GM21515 (cell line): ENCODE results near the gene RPTOR.

Source experiments
- ATAC-seq: cut with Tn5 transposase; IDR thresholded peaks from one replicate; pipeline ENCODE4 v1.9.1; 2021; ENCODE audit not compliant: unreplicated experiment

RPTOR gene

DNA sequence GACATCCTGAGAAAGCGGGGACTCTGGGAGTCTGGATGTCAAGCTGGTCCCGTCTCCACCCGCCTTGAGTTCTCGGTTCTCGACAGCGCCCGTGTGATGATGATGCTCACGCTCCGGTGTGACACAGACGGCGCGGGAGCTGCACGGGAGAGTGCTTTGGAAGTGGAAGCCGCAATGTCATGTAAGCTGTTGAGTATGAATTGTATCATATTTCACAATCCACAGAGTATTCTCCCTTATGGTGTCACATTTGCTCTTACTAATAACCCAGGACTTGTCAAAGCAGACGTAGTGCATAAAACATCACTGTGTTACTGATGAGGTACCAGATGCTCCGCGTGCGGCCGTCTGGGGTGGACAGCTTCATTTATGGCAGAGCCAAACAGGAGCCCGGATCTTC, 229.5 kb downstream of the RPTOR start:
- no peak for ATAC-seq

DNA sequence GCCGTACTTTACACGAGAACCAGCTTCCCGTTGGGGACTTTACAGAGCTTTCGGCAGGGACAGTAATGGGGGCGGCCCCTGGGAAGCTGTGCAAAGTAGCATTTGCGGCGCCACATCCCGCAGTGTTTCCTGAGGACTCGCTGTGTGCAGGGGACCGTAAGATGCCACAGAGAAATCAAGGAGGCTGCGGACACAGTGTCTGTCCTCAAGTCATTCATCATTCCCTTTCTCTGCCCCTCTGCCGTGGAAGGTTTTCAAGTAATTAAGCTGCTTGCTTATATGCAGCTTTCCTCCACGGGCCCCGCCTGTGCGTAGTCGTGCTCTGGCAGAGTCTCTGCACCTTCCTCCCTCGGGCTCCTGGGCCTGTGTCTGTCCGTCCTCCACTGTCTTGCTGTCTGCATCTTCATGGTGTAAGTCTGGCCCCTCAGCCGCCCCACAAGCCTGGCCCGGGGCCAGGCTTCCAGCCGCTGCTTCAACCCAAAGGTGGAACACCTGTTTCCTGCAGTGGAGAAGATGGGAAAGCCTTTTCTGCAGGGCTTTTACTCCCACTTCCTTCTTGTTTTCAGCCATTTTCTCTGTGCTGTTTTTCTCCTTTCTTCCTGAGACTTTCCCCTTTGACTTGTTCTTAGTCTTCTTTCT, 230.1 kb downstream of the RPTOR start:
- no peak for ATAC-seq

GRCh38 chr17:80775863-80776262, 231.2 kb downstream of the RPTOR start:
- no peak for ATAC-seq

DNA sequence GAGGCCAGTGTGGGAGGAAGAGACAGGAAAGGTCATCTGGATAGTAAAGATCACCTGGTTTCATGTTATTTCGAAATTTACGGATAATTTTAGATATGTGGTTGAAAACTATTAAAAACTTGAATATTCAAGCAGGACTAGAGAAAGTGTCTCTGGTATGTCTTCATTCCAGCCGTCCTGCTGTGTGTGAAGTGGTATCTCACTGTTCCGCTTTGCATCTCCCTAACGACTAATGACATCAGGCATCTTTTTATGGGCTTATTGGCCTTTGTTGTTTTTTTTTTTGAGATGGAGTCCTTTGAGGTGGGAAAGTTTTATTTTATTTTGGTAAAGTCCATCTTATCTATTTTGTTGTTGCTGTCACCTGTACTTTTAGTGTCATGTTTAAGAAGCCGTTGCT, 232.6 kb downstream of the RPTOR start:
- no peak for ATAC-seq

DNA sequence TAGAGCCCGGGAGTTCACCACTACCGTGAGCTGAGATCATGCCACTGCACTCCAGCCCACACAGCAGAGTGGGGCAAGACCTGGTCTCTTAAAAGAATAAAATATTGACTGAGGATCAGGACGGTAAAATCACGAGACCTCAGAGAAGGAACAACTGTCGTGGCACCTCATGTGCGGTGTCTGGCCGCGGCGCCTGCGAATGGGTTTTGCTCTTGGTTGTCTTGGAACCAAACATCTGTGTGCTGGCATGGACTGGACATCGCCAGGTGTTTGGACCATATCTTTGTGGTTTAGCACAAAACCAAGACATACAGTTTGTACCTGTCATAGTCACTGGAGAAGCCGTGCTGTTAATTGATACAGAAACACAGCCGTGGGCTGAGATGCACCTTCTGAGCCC, 234.1 kb downstream of the RPTOR start:
- no peak for ATAC-seq

DNA sequence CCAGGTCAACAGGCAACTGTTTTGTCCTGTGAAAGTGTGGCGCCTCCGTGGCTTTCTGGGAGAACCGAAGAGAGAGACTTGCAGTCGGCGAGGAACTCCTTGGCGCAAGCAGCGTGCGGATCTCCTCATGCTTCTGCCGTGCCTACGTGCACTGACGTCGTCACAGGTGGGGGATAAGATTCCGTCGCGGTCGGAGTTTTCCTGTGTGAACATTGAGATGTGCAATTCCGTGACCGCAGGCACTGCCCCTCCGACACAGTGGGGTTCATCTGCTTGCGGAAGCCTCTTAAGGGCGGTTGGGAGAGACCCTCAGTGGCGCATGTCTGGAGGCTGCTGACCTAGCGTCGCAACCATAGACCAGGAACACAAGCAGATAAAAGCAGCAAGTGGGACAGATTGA, 234.7 kb downstream of the RPTOR start:
- ATAC-seq: no peak

DNA sequence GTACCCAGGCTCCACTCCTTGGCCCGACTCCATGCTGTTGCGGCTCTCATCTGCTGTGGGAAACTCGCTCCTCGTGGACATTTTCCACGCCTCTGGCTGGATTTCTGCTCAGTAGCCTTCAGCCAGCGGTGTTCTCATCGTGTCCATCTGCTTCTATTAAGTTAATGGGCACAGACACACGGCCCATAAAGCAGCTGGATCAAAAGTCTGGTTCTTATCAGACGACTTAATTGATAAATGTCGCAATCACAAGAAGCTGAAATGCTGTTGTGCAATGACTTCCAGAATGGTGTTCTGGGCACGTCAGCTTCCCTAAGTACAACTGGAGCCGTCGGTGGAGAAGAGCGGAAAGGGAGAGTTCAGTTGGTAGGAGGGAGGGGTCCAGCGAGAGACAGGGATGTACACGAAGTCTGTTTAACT, 235.3 kb downstream of the RPTOR start:
- ATAC-seq: no peak

DNA sequence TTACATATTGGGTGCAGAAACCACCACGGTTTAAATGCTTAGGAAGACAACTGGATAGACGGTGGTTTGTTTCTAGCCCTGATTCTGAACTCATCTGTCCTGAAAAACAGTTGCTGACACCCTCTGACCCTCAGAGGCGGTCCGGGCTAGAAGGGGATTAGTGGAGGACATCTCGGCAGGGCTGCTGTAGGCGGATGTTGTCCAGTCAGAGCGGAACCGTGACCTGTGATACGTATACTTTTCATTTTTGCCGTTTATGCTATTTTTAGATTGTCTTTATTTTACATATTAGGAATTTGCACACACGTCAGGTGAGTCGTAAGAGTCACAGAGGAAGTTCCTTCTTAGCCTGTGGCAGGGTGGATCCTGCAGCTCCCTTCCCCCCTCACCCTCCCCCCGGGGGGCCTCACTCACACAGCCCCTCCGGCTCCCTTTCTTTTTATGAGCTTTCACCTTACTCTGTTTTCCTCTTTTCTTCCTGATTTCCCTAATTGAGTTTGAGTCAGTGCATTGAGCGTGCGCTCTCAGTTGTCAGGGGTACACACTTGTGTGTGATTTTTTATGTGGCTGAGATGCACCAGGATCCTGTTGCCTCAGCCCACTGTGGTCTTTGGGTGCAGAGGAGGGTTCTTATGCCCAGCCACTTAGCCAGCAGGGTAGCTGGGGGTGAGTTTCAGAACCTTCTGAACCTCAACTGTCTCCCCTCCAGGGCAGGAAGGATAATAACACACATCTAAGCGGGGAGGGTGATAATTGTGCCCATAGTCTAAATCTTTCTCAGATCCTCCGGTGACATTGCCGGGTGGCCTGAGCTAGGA, 236.0 kb downstream of the RPTOR start:
- ATAC-seq: no peak

DNA sequence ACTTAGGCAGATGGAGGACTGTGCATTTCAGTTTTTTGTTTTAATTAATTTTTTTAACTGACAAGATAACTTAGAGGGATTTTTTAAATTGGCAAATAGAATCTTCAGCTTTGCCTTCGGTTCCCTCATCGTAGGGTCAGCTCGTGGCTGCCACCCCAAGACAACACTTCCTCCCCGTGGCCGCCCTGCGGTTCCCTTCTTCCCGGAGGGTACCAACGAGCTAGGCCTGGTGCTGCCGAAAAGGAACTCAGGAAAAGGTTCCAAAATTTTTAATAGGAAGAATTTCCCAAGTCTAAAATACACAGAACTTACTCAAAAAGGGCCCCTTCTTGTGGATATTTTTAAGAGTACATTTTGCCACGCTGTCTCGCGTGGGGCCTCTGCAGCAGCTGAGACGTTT, 236.6 kb downstream of the RPTOR start:
- ATAC-seq: no peak

- ATAC-seq: no peak
Observed at GRCh38 chr17:80781807-80782277, 237.2 kb downstream of the RPTOR start.

- ATAC-seq: no peak
Observed at GRCh38 chr17:80782536-80783427, 238.1 kb downstream of the RPTOR start.

GRCh38 chr17:80783486-80783885, 238.8 kb downstream of the RPTOR start:
- ATAC-seq: no peak

GRCh38 chr17:80783971-80784370, 239.3 kb downstream of the RPTOR start:
- no peak for ATAC-seq

- no peak for ATAC-seq
Observed at GRCh38 chr17:80785477-80786178, 241.0 kb downstream of the RPTOR start.

GRCh38 chr17:80786470-80786869, 241.8 kb downstream of the RPTOR start:
- no peak for ATAC-seq

GRCh38 chr17:80786887-80787286, 242.2 kb downstream of the RPTOR start:
- no peak for ATAC-seq

DNA sequence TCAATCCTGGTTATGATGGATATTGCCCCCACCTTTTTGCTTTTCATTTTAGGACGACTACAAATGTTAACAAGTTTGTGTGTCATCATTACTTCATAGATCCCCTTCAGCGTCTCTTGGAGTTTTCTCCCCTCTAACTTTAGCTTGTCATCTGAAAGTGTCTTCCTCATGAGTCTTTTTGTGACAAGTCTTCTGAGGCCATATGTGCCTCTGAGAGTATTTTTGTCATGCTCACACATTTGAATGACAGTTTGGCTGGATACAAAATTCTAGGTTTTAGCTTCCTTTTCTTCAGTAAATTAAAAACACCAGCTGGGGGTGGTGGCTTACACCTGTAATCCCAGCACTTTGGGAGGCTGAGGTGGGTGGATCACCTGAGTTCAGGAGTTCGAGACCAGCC, 243.2 kb downstream of the RPTOR start:
- no peak for ATAC-seq

DNA sequence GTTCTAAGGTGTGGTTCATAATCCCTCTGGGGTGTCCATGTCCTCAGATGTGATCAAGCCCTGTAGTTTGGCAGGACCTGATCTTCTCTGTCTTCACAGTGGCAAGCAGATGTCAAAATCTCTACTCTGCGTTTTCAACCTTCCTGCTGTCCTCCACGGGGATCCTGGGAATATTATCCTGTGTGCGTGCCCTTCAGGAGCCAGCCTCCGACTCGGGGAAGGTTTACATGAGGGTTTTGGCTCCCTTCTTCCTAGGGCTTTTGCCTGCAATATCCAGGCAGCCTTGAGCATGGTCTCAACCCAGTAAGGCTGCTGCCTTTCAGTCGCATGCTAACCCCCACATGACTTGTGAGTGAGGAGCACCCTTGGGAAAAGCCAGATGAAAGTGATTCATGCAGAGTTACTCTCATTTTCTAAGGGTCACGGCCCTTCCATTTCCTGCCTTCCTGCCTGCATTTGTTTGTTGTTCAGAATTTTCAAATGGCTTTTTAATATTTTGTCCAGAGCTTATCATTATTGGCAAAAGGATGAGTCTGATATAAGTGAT, 244.8 kb downstream of the RPTOR start:
- ATAC-seq: no peak

DNA sequence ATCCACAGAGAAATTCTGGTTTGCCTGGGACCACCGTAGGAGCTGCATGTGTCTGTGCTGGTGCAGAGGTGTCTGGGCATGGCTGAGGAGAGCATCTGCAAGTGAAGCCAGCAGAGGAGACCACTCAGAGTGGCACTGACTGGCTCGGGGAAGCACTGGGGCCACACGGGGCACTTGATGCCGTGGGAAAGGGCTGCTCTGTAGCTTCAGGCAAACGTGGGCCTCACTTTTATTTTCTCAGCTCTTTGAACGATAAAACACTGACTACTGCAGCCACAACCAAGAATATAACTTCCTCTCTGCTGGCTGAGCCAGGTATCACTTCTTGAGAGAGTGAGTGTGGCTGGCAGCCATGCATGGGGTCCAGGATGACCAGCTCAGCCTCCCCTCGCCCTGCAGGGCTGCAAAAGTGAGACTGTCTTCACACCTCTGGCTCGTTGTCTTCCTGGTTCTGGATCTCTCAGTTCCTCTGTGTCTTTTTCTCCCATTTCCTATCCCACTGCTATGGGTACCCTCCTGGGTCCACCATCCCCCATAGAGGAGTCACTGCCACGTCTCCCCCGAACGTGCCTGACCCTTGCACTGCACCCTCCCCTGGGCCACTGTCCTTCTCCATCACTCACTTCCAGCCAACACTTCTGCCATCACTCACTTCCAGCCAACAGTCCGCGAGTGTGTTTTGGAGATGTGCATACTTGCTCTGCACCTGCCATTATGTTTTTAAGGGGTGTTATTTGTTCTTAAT, 245.6 kb downstream of the RPTOR start:
- ATAC-seq: peak; percentile 71
